SK-N-SH treated with all-trans-retinoic acid at 6 μM for 48 hours (cell line): ENCODE results near the gene MRGPRF.

Experiments
- BACH2 ChIP-seq: fragments of 250-450 bp; sonication (Bioruptor Pico); IDR thresholded peaks from 2 replicates; pipeline ENCODE4 v1.9.0; 2021; ENCODE audit warnings: mild to moderate bottlenecking, borderline replicate concordance
- ESRRG ChIP-seq: fragments of 250-450 bp; sonication (Bioruptor Pico); IDR thresholded peaks from 2 replicates; pipeline ENCODE4 v1.6.1; 2021; ENCODE audit warnings: mild to moderate bottlenecking
- PPARA ChIP-seq: fragments of 250-450 bp; sonication (Bioruptor Pico); IDR thresholded peaks from 2 replicates; pipeline ENCODE4 v1.5.0; 2020; ENCODE audit warnings: mild to moderate bottlenecking, borderline replicate concordance
- RARB ChIP-seq: fragments of 250-450 bp; sonication (Bioruptor Pico); IDR thresholded peaks from 2 replicates; pipeline ENCODE4 v1.8.0; 2021; ENCODE audit warnings: mild to moderate bottlenecking, moderate library complexity
- SNAI2 ChIP-seq: fragments of 250-450 bp; sonication (Bioruptor Pico); IDR thresholded peaks from 2 replicates; pipeline ENCODE4 v1.5.0; 2020; ENCODE audit warnings: mild to moderate bottlenecking, moderate library complexity
- TCF4 ChIP-seq: fragments of 250-450 bp; sonication (Bioruptor Pico); IDR thresholded peaks from 2 replicates; pipeline ENCODE4 v1.8.0; 2021; ENCODE audit warnings: mild to moderate bottlenecking, moderate library complexity, borderline replicate concordance
- TOX ChIP-seq: fragments of 250-450 bp; sonication (Bioruptor Pico); IDR thresholded peaks from 2 replicates; pipeline ENCODE4 v1.8.0; 2021; ENCODE audit warnings: mild to moderate bottlenecking, moderate library complexity, borderline replicate concordance
- ZC3H10 ChIP-seq: fragments of 250-450 bp; sonication (Bioruptor Pico); IDR thresholded peaks from 2 replicates; pipeline ENCODE4 v1.5.1; 2021; ENCODE audit warnings: mild to moderate bottlenecking, moderate library complexity
- ZFP3 ChIP-seq: fragments of 250-450 bp; sonication (Bioruptor Pico); IDR thresholded peaks from 2 replicates; pipeline ENCODE4 v1.5.0; 2020; ENCODE audit warnings: mild to moderate bottlenecking, moderate library complexity
- ZFP30 ChIP-seq: fragments of 450-650 bp; formaldehyde crosslinking; IDR thresholded peaks from 2 replicates; pipeline ENCODE4 v1.5.0; 2022; ENCODE audit warnings: mild to moderate bottlenecking, moderate library complexity

- TF ChIP-seq PPARA (CRISPR knock-in tag) (no peak), TOX (no peak), TCF4 (CRISPR knock-in tag) (no peak), BACH2 (CRISPR knock-in tag) (no peak), ZFP30 (no peak), ESRRG (CRISPR knock-in tag) (no peak), ZFP3 (CRISPR knock-in tag) (no peak), ZC3H10 (no peak), SNAI2 (CRISPR knock-in tag) (no peak), RARB (no peak)
These were observed 34.5 kb downstream of the MRGPRF start for GRCh38 chr11:68978626-68978930.
